ENCODE data around the gene URGCP.

- TF ChIP-seq CTCF (IDR thresholded peaks at IDR 0.05) (no peak), FOXJ3 (CRISPR knock-in tag; IDR thresholded peaks at IDR 0.05; ENCODE audit: borderline replicate concordance) (no peak), MAX (CRISPR knock-in tag; IDR thresholded peaks at IDR 0.05) (no peak), FOXK1 (CRISPR knock-in tag; IDR thresholded peaks at IDR 0.05) (no peak), PRDM15 (CRISPR knock-in tag; IDR thresholded peaks at IDR 0.05) (no peak), CREM (CRISPR knock-in tag; IDR thresholded peaks at IDR 0.05) (no peak), ZNF416 (CRISPR knock-in tag; IDR thresholded peaks at IDR 0.05) (no peak)
Measured at GRCh38 chr7:43850348-43851116, 55.9 kb downstream of the URGCP start.

All from WTC11 (cell line).